ENCODE measurements around the gene PSAP.

The PSAP gene

DNA sequence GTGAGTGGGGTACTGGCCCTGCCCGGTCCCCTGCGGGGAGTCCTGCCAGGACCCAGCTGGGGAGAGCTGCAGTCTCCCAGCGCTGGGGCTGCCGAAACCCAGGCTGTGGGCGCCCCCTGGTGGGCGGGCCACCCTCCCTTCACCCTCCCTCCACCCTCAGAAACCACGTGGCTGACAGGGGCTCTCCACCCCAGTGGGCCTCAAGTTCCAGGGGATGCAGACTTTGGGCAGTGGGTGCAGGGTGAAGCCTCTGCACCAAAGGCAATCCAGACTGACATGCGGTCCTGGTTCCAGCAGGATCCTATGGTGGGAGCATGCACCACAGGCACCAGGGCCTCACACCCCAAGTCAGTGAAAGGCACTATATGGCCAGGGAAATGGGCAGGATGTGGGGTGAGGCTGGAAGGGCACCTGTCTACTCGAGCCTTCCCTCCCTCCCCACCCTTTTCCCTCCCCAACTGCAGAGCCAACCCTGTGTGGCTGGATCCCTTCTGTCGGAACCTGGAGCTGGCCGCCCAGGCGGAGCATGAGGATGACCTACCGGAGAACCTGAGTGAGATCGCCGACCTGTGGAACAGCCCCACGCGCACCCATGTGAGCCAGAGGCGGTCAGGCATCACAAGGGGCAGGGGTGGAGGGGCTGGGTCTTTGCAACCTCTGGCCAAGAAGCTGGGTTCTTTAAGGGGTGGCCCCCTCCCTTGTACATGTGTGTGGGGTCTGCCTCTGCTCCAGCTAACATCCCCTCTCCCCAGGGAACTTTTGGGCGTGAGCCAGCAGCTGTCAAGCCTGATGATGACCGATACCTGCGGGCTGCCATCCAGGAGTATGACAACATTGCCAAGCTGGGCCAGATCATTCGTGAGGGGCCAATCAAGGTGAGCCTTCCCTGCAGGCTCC, 38.8 kb downstream of the PSAP start:
- POLR2A ChIA-PET: interaction anchor here (1.3 kb wide), 1 partner anchor 39 kb away, joined by 5 read pairs; the partner anchor contains the start of gene PSAP
- peak; percentile 80 for DNase-seq (ENCODE audit: extremely low spot score)
- TF ChIP-seq ZNF384 (IDR thresholded peaks at IDR 0.05) (no peak), FOXA1 (IDR thresholded peaks at IDR 0.05) (no peak), FOXK2 (IDR thresholded peaks at IDR 0.05) (no peak), TARDBP (IDR thresholded peaks at IDR 0.05) (no peak), ELF4 (IDR thresholded peaks at IDR 0.05) (no peak), PKNOX1 (IDR thresholded peaks at IDR 0.05) (no peak), LEF1 (IDR thresholded peaks at IDR 0.05; ENCODE audit: borderline replicate concordance) (no peak), HDGF (IDR thresholded peaks at IDR 0.05; ENCODE audit: borderline replicate concordance) (no peak), NFRKB (IDR thresholded peaks at IDR 0.05) (no peak), FOXM1 (IDR thresholded peaks at IDR 0.05; ENCODE audit: borderline replicate concordance) (no peak), ARNT (IDR thresholded peaks at IDR 0.05) (no peak), L3MBTL2 (conservative IDR thresholded peaks at IDR 0.05) (no peak), SUZ12 (IDR thresholded peaks at IDR 0.05) (no peak), CTBP1 (IDR thresholded peaks at IDR 0.05; ENCODE audit: borderline replicate concordance) (no peak), SP1 (IDR thresholded peaks at IDR 0.05) (no peak), BHLHE40 (IDR thresholded peaks at IDR 0.05; ENCODE audit: borderline replicate concordance) (no peak)
- CTCF ChIA-PET: interaction anchor here (1.0 kb wide), 1 partner anchor 84 kb away, joined by 4 read pairs; no protein-coding TSS in a partner anchor

- no peak for DNase-seq (ENCODE audit: extremely low spot score)
- ChIA-PET POLR2A (no interaction called here), CTCF (no interaction called here)
- TF ChIP-seq FOXA1 (IDR thresholded peaks at IDR 0.05) (no peak), NFRKB (IDR thresholded peaks at IDR 0.05) (no peak), PKNOX1 (IDR thresholded peaks at IDR 0.05) (no peak), FOXK2 (IDR thresholded peaks at IDR 0.05) (no peak), ZNF384 (IDR thresholded peaks at IDR 0.05) (no peak), ARNT (IDR thresholded peaks at IDR 0.05) (no peak), TARDBP (IDR thresholded peaks at IDR 0.05) (no peak), ELF4 (IDR thresholded peaks at IDR 0.05) (no peak), BHLHE40 (IDR thresholded peaks at IDR 0.05; ENCODE audit: borderline replicate concordance) (no peak), SP1 (IDR thresholded peaks at IDR 0.05) (no peak), FOXM1 (IDR thresholded peaks at IDR 0.05; ENCODE audit: borderline replicate concordance) (no peak), HDGF (IDR thresholded peaks at IDR 0.05; ENCODE audit: borderline replicate concordance) (no peak), L3MBTL2 (conservative IDR thresholded peaks at IDR 0.05) (no peak), CTBP1 (IDR thresholded peaks at IDR 0.05; ENCODE audit: borderline replicate concordance) (no peak), LEF1 (IDR thresholded peaks at IDR 0.05; ENCODE audit: borderline replicate concordance) (no peak)
Measured at GRCh38 chr10:71811351-71811750, 39.7 kb downstream of the PSAP start.

- CTCF ChIA-PET: interaction anchor here (0.6 kb wide), 2 partner anchors 24 to 80 kb away, joined by 3 read pairs; no protein-coding TSS in a partner anchor
- no peak for TF ChIP-seq PKNOX1 (IDR thresholded peaks at IDR 0.05)
- no peak for TF ChIP-seq SUZ12 (IDR thresholded peaks at IDR 0.05)
- no peak for TF ChIP-seq BHLHE40 (IDR thresholded peaks at IDR 0.05; ENCODE audit: borderline replicate concordance)
- no peak for TF ChIP-seq LEF1 (IDR thresholded peaks at IDR 0.05; ENCODE audit: borderline replicate concordance)
- no peak for TF ChIP-seq CTBP1 (IDR thresholded peaks at IDR 0.05; ENCODE audit: borderline replicate concordance)
- no peak for TF ChIP-seq TARDBP (IDR thresholded peaks at IDR 0.05)
- TF ChIP-seq HDGF (IDR thresholded peaks at IDR 0.05; ENCODE audit: borderline replicate concordance): no peak
- no peak for TF ChIP-seq FOXM1 (IDR thresholded peaks at IDR 0.05; ENCODE audit: borderline replicate concordance)
- no peak for TF ChIP-seq ELF4 (IDR thresholded peaks at IDR 0.05)
- TF ChIP-seq ARNT (IDR thresholded peaks at IDR 0.05): no peak
- TF ChIP-seq FOXA1 (IDR thresholded peaks at IDR 0.05): no peak
- no peak for TF ChIP-seq FOXK2 (IDR thresholded peaks at IDR 0.05)
- TF ChIP-seq L3MBTL2 (conservative IDR thresholded peaks at IDR 0.05): no peak
- TF ChIP-seq ZNF384 (IDR thresholded peaks at IDR 0.05): no peak
- TF ChIP-seq NFRKB (IDR thresholded peaks at IDR 0.05): no peak
- TF ChIP-seq SP1 (IDR thresholded peaks at IDR 0.05): no peak
- POLR2A ChIA-PET: no interaction called here
- DNase-seq (ENCODE audit: extremely low spot score): no peak
Measured at GRCh38 chr10:71810048-71810750, 40.9 kb downstream of the PSAP start.

GRCh38 chr10:71809628-71810027, 41.4 kb downstream of the PSAP start:
- TF ChIP-seq PKNOX1 (IDR thresholded peaks at IDR 0.05) (no peak), LEF1 (IDR thresholded peaks at IDR 0.05; ENCODE audit: borderline replicate concordance) (no peak), CTBP1 (IDR thresholded peaks at IDR 0.05; ENCODE audit: borderline replicate concordance) (no peak), FOXA1 (IDR thresholded peaks at IDR 0.05) (no peak), L3MBTL2 (conservative IDR thresholded peaks at IDR 0.05) (no peak), SP1 (IDR thresholded peaks at IDR 0.05) (no peak), BHLHE40 (IDR thresholded peaks at IDR 0.05; ENCODE audit: borderline replicate concordance) (no peak), TARDBP (IDR thresholded peaks at IDR 0.05) (no peak), ZNF384 (IDR thresholded peaks at IDR 0.05) (no peak), ARNT (IDR thresholded peaks at IDR 0.05) (no peak), ELF4 (IDR thresholded peaks at IDR 0.05) (no peak), NFRKB (IDR thresholded peaks at IDR 0.05) (no peak), HDGF (IDR thresholded peaks at IDR 0.05; ENCODE audit: borderline replicate concordance) (no peak), SUZ12 (IDR thresholded peaks at IDR 0.05) (no peak), FOXK2 (IDR thresholded peaks at IDR 0.05) (no peak), FOXM1 (IDR thresholded peaks at IDR 0.05; ENCODE audit: borderline replicate concordance) (no peak)
- DNase-seq (ENCODE audit: extremely low spot score): no peak
- CTCF ChIA-PET: interaction anchor here (0.6 kb wide), 1 partner anchor 80 kb away, joined by 3 read pairs; no protein-coding TSS in a partner anchor
- POLR2A ChIA-PET: no interaction called here
